Activated CD4-positive, CD25-positive, alpha-beta regulatory T cell treated with anti-CD3 and anti-CD28 coated beads, Interleukin-2, amount 50 U/mL, for 72 hours (primary cell): Measurements from ENCODE around the gene PLSCR1.
A peak's percentile ranks its signal among the peaks of the same experiment; 100 is the strongest.
"Not testable (repeated sequence)": the region's sequence is repeated elsewhere in the genome, so short reads cannot be mapped to it uniquely, and the experiment has no call there.

Source experiments
- DNase-seq: peaks from one replicate; pipeline ENCODE4 v3.0.0; 2021

PLSCR1 gene

DNA sequence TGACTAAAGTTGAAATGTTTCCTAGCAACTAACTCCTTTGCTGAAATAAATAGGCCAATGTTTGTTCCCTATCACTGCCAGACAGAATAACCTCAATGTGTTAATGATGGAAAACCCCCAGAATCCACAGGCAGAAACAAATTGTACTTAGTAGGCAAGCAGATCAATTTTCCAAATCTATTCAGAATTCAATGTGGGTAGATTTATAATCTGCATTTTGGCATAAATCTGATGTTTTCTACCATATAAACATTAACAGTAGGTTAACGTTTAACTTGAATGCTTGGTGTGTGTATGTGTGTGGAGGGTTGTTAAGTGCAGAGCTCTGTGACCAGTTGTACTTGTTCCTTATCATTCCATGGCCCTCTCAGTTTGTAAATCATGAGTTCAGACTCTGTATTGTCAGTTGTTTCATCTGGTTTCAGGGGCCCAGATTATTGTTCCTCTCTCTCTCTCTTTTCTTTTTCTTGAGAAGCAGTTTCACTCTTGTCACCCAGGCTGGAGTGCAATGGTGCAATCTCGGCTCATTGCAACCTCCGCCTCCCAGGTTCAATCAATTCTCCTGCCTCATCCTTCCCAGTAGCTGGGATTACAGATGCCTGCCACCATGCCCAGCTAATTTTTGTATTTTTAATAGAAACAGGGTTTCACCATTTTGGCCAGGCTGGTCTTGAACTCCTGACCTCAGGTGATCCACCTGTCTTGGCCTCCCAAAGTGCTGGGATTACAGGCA, 32.8 kb downstream of the PLSCR1 start:
- DNase-seq, result no peak

DNA sequence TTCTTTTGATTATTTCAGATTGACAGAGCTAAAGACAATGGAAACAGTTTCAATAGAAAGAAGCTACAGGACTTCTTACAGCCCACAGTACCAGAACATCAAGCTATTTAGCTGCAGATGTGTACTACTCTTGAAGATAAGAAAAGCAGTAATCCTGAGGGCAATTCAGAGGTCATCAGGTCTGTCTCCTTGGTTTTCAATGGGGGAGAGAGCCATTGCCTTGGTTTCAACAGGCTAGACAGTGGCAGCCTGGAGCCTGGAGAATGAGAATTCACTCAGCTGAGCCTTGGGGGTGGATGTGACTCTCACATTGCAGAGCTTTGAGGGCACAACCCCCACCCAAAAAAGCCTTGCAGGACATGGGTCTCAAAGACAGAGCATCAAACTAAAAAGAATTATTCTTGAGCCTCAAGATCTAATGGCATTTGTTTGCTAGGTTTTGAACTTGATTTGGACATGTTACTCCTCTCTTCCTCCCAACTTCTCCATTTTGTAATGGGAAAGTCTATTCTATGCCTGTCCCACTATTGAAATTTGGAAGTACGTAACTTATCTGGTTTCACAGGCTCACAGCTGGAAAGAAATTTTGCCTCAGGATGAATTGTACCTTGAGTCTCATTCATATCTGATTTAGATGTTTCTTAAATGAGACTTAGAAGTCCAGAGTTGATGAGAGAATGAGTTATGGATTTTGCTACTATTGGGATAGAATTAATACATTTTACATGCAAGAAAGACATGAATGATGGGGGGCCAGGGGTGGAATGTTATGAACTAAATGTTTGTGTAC, 36.9 kb downstream of the PLSCR1 start:
- DNase-seq, result no peak

DNA sequence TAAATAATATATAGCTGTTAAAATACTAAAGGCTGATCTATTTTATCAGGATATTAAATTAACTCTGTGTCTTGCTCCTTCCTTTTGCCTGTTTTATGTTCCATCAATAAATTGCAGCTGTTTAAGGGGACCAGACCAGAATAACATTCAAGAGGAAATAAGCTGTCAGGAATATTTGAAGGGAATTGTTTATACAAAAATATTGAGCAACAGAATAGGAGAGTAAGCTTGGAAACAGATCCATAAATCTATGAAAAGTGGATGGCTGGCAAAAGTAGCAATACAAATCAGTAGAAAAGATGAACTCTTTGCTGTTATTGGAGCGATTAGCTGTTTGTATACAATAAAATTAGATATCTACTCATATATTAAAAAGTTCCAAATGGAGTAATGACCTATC, 38.9 kb downstream of the PLSCR1 start:
- no peak for DNase-seq

DNA sequence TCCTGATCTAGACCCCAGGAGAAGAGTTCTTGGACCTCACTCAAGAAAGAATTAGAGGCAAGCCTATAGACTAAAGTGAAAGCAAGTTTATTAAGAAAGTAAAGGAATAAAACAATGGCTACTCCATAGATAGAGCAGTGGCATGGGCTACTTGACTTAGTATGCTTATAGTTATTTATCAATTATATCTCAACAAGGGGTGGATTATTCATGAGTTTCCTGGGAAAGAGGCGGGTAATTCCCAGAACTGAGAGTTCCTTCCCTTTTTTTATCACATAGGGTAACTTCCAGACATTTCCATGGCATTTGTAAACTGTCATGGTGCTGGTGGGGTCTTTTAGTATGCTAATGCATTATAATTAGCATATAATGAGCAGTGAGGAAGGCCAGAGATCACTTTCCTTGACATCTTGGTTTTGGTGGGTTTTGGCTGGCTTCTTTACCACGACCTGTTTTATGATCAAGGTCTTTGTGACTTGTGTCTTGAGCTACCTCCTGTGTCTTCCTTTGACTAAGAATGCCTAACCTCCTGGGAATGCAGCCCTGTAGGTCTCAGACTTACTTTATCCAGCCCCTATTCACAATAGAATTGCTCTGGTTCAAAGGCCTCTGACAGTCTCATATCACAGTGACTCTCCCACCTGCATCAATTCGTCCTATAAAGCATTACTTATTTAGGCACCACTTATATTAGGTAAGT, 39.8 kb downstream of the PLSCR1 start:
- no peak for DNase-seq

DNA sequence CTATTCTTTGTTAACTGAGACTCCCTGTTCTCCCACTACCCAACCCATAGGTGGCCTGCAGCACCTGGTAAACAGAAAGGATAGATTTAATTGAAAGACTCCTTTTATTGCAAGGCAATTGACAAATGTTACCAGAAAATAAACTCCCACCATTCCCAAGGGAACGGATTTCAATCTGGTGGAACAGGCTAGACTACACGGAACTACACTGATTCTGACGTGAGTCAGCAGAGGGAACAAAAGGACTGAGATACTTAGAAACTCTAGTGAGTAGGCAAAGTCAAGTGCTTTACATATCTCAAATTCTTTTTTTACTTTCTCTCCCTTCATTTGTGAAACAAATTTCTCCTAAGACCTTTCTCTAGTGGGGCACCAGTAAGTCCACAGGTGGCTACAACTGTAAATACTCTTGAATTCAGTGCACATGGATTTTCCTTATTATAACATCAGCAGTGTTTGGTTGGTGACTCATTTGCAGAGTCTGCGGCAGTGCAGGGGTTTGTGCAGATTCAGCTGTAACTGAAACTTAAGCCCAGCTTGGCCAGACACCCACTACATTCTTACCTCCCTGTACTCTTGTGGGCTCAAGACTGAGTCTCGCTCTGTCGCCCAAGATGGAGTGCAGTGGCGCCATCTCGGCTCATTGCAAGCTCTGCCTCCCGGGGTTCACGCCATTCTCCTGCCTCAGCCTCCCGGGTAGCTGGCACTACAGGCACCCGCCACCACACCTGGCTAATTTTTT, 40.8 kb downstream of the PLSCR1 start:
- no peak for DNase-seq

DNA sequence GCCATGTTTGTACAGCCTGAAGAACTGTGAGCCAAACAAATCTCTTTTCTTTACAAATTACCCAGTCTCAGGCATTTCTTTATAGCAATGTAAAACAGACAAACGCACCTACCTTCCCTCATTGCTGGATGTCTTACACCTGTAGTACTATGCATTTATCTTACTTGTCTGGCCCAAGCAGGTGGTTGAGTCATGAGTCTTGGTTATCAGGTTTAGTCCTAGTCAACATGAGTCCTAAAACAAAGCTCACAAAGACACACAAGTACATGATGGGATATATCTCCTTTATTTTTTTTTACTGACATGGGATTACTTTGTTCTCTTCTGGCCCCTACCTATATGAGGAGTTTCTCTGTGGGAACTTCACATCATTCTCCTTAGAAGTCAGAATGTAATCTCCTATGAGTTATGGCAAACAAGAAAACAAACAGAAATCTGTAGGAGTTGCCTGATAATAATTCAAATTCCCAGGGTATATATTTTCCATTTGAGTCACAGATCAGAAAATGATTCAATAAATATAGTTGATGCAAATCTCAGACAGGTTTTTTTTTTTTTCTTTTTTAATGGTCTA, 41.4 kb downstream of the PLSCR1 start:
- no peak for DNase-seq

DNA sequence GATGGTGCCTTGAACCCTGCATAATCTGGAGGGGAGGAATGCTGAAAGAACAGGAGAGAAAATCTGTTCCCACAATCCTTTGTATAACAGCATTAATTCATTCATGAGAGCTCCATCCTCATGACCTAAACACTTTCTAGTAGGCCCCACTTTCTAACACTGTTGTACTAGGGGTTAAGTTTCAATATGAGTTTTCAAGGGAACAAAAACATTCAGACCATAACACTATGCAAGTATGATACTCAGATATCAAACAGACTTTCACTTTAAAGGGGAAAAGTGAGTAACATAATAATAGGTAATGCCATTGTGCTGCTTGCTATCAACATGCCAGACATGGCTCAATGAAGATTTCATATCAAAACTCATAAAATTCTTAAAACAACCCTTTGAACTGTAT, 42.7 kb downstream of the PLSCR1 start:
- no peak for DNase-seq

DNA sequence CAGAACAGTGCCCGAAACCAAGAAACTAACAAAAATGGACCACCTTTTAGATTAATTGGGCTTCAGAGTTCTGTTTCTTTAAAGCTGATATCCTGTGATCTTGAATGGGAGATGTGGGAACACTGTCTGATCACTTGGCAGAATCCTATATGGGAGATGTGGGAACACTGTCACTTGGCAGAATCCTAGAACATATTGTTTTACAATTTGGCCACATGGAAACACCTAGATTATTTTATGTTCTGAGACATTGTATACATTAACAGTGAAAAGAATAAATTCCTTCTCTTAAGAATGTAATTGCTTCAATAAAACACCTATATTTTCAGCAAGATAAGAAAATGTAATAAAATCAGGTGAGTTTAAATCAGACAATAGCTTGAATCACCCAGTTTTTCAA, 44.7 kb downstream of the PLSCR1 start:
- DNase-seq, result no peak

DNA sequence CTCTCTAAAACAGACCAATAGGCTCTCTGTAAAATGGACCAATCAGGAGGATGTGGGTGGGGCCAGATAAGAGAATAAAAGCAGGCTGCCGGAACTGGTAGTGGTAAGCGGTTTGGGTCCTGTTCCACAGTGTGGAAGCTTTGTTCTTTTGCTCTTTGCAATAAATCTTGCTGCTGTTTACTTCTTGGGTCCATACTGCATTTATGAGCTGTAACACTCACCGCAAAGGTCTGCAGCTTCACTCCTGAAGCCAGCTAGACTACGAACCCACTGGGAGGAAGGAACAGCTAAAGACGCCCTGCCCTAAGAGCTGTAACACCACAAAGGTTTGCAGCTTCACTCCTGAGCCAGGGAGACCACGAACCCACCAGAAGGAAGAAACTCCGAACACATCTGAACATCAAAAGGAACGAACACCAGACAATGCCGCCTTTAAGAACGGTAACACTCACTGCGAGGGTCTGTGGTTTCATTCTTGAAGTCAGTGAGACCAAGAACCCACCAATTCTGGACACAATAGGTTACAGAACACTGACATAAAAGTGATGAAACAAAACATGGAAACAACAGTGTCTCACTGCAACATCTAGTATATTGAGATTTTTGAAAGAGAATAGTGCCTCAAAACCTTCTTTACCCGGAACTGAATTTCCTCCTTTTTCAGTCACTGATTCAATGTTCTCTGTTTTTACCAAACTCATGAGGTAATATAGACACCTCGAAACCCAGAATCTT, 46.2 kb downstream of the PLSCR1 start:
- peak; percentile 38 for DNase-seq

DNA sequence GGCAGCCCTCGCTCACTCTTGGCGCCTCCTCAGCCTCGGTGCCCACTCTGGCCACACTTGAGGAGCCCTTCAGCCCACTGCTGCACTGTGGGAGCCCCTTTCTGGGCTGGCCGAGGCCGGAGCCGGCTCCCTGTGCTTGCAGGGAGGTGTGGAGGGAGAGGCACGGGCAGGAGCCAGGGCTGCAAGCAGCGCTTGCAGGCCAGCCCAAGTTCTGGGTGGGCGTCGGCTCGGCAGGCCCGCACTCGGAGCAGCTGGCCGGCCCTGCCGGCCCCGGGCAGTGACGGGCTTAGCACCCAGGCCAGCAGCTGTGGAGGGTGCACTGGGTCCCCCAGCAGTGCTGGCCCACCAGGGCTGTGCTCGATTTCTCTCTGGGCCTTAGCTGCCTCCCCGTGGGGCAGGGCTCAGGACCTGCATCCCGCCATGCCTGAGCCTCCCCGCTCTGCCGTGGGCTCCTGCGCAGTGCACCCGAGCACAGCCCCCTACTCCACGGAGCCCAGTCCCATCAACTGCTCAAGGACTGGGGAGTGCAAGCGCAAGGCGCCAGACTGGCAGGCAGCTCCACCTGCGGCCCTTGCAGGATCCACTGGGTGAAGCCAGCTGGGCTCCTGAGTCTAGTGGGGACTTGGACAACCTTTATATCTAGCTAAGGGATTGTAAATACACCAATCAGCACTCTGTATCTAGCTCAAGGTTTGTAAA, 47.1 kb downstream of the PLSCR1 start:
- DNase-seq, result not testable (repeated sequence)

DNA sequence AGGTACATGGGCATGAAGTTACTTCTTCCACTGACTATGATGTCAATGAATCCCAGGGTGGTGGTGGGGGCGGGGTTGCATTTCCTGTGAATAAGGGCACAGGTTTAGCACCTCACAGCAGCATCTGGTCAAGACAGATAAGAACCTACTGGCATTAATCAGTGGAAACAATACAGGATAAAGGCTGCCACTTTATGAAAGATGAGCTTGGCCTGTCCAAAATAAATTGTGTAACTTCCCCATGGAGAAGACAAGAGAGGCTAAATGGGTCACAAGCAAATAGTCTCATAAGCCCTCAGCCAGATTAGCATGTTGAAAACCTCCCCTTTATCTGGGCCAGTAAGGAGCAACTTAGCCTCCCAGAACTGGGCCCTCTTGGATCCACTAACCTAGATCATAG, 47.7 kb downstream of the PLSCR1 start:
- DNase-seq, result no peak

DNA sequence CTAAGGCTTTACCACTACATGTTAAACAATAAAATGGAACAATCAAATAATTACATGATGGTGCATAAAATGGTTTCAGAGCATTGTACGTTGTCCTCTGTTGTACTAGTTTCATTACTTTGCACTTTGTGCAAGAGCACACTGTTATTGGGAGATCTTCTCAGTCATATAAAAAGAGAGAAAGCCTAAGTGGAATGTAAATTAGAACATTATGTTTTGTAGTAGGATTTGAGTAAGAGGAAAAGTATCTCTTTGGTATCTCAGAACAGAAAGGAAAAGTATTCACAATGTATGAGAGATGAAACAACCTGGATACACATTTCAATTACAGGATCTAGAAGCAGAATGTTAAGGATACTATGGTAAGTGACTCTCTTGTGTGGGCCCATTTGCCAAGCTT, 48.2 kb downstream of the PLSCR1 start:
- DNase-seq, result no peak

DNA sequence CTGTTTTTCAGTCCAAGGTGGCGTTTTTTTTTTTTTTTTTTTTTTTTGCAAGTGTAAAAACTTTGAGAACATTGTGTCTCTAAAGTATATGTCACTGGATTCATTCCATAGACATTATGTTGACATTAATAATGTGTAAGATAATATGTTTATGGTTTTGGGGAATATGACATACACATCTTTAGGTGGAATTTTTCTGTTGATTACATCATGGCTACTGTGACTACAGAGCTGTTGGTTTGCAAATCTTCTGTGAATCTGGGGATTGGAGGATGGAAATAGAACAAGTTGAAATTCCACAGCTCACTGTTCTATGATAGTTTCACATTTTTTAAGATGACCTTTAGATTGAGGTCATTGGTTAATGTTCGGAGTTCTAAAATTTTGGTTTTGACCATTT, 50.6 kb downstream of the PLSCR1 start:
- no peak for DNase-seq

DNA sequence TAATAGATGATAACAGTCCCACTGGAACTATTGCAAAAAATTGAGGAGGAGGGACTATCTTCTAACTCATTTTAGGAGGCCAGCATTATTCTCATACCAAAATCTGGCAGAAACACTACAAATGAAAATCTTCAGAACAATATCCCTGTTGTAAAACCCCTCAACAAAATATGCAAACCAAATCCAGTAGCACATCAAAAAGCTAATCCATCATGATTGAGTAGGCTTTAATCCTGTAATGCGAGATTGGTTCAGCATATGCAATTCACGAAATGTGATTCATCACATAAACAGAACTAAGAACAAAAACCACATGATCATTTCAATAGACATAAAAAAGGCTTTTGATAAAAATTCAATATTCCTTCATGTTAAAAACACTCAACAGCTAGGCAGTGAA, 51.2 kb downstream of the PLSCR1 start:
- DNase-seq, result no peak

DNA sequence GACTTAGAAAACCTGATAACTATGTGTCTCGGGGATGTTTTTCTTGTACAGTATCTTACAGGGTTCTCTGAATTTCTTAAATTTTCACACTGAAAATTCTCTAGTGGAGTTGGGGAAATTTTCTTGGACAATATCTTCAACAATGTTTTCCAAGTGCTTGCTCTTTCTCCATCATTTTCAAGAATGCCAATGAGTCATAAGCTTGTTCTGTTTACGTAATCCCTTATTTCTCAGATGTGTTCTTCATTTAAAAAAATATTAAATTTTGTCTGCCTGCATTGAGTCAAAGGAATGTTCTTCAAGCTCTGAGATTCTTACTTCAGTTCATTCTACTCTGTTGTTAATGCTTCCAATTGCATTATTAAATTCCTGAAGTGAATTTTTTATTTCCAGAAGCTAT, 53.1 kb downstream of the PLSCR1 start:
- no peak for DNase-seq

DNA sequence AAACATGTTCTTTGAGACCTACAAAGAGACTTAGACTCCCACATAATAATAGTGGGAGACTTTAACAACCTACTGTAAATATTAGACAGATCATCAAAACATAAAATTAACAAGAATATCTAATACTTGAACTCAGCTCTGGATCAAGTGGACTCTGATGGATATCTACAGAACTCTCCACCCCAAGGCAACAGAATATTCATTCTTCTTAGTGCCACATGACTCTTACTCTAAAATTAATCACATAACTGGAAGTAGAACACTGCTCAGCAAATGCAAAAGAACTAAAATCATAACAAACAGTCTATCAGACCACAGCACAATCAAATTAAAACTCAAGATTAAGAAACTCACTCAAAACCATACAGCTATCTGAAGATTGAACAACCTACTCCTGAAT, 59.1 kb downstream of the PLSCR1 start:
- DNase-seq, result no peak

DNA sequence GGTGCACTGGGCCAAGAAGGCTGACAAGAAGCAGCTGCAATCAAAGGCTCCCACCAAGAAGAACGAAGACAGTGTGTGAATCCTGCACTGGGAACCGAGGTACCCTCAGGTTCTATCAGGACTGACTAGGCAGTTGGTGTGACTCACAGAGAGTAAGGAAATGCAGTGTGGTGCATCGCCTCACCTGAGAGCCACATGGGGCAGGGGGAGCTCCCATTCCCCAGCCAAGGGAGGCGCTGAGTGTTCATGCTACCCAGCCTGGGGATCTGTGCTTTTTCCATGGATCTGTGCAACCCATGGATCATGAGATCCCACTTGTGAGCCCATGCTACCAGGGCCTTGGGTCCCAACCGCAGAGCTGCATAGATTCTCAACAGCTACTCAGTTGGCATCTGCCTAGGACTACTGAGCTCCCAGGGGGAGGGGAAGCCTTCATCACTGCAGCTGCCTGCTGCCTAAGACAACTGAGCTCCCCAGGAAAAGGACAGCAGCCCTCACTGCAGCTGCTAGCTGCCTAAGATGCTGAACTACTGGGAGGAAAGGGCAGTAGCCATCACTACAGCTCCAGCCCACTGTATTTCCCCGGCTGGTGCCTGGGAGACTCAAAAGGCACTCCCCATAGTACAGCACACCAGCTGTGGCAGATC, 68.2 kb downstream of the PLSCR1 start:
- no peak for DNase-seq

DNA sequence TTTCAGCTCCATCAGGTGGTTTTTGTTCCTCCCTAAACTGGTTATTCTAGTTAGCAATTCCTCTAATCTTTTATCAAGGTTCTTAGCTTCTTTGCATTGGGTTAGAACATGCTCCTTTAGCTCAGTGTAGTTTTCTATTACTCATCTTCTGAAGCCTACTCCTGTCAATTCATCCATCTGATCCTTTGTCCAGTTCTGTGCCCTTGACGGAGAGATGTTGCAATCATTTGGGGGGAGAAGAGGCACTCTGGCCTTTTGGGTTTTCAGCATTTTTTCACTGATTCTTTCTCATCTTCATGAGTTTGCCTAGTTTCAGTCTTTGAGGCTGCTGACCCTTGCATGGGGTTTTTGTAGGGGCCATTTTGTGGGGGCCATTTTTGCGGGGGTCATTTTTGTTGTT, 69.4 kb downstream of the PLSCR1 start:
- DNase-seq, result not testable (repeated sequence)

DNA sequence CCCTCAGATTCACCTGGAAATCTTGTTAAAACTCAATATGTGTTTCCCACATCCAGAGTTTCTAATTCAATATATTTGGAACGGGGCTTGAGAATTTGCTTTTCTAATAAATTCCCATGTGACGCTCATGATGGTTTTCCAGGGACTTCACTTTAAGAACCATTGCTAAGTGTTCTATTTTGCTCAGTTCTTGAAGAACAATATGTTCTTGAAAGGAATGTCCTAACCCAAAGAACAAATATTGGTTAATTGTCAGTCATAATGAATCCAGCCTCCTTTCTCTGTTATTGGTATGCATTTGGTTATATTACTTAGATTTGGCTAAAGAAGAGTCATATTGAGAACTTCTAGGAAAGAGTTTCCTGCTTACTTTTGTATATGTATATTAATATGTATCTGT, 70.7 kb downstream of the PLSCR1 start:
- no peak for DNase-seq

DNA sequence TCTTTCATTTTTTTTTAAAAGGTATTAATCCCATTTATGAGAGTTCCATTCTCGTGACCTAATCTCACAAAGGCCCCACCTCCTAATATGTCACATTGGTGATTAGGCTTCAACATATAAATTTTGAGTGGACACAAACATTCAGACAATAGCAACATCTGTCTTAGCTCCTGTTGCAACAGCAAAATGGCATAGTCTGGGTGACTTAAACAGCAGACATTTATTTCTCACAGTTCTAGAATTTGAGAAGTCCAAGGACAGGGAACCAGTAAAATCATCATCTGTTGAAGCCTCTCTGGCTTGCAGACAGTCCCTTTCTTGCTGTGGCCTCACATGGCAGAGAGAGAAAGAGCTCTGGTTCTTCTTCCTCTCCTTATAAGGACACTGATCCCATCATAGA, 71.8 kb downstream of the PLSCR1 start:
- no peak for DNase-seq

DNA sequence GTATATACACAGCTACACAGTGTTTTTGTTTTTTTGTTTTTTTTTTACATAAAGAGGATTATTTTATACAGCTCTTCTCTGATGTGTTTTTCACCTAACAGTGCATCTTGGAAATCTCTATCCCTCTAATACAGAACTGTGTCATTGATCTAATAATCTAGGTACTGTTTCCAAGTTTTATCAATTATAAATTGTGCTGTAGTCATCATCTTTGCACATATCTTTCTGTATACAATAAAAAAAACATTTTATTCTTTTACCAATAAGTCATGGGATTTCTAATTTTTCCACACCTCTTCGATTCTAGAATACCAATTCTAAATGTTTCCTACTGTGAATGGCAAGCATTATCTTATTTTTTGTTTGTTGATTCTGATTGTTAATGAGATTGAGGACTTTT, 73.4 kb downstream of the PLSCR1 start:
- no peak for DNase-seq
